Fibroblast of villous mesenchyme (primary cell): ENCODE results near the gene PTPRB. TPM values are rescaled to one million over a fixed set of nuclear protein-coding genes. Genes with fewer than 3 reads are reported as not detected.

ENCODE experiments used
- DNase-seq: peaks from one replicate; pipeline ENCODE4 v3.0.0-alpha.2; 2010; ENCODE audit warnings: low read depth
- H3K4me3 ChIP-seq: 2 replicates; pipeline ENCODE4 v1.5.1; 2011; ENCODE audit warnings: low read depth, mild to moderate bottlenecking, low read length
- total RNA-seq: library from RNA; depleted of rRNA; stranded (reverse); fragments of >200 nt; gene quantifications from 2 replicates; pipeline ENCODE4 v1.2.3, GENCODE V29; 2012
- TF ChIP-seq, protein P1 (sequence below): IDR thresholded peaks from 2 replicates; pipeline ENCODE4 v1.5.1; 2012; ENCODE audit warnings: low read depth, mild to moderate bottlenecking, low read length; ENCODE audit not compliant: insufficient read depth

PTPRB gene
- total RNA-seq = 0.43 and 0.97 TPM in 2 replicates

DNA sequence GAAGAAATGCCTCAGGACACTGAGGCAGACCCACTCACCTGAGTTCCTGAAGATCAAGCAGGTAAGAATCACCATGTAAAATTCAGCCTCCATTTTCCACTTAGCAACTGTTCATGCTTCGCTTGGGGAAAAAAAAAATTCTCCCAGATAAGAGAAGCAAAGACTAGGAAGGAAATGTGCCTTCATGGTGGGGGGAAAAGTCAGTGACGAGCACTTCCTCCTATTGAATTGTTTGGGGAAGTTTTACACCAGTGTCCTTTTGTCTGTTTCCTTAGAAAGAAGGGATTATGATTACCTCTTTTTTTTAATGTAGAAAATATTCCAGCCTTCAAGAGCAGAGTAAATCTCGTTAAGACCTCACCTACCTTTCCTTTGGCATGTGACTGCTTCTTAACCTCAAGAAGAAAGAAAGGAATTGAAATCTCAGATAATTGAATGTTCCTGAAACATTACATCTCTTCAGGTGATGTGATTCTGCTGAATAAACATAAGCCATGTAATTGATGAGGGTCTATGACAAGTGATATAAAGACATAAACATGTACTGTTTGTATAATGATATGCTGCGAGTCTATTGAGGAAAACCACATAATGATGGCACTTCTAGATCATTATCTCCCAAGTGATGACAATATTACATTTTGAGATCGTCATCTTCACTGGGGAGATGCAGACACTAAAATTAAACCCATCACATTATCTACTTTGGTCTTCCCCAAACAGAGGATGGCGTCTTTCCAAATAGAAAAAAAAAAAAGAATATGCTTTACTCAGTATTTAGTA lies at the start of gene PTPRB:
Gene PTPRB (minus strand): TSS at position 127 of the 783 bp plus-strand sequence. CDS start 34 bp downstream, at position 93.
- TF ChIP-seq, protein P1, sequence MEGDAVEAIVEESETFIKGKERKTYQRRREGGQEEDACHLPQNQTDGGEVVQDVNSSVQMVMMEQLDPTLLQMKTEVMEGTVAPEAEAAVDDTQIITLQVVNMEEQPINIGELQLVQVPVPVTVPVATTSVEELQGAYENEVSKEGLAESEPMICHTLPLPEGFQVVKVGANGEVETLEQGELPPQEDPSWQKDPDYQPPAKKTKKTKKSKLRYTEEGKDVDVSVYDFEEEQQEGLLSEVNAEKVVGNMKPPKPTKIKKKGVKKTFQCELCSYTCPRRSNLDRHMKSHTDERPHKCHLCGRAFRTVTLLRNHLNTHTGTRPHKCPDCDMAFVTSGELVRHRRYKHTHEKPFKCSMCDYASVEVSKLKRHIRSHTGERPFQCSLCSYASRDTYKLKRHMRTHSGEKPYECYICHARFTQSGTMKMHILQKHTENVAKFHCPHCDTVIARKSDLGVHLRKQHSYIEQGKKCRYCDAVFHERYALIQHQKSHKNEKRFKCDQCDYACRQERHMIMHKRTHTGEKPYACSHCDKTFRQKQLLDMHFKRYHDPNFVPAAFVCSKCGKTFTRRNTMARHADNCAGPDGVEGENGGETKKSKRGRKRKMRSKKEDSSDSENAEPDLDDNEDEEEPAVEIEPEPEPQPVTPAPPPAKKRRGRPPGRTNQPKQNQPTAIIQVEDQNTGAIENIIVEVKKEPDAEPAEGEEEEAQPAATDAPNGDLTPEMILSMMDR = no peak
- DNase-seq = no peak
- H3K4me3 ChIP-seq = no peak within 1 kb of the TSS

DNA sequence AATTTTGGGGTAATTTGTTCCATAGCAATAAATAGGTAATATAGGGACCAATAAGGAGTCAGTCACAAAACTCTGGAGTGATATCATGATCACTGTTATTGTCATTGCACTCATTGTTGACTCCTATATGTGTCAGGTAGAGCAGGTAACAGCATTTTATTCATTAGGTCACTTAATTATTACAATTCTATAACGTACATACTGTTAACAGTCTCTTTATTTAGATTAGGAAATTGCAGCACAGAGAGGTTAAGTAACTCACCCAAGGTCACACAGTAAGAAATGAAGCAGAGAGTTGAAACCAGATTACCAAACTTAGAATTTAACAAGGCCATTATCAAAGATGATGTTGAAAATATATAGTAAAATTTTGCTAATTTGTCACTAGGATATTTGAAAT lies 49.7 kb upstream of the PTPRB start:
- H3K4me3 ChIP-seq = no peak overlapping the region
- TF ChIP-seq, protein P1 = no peak
- no peak for DNase-seq

DNA sequence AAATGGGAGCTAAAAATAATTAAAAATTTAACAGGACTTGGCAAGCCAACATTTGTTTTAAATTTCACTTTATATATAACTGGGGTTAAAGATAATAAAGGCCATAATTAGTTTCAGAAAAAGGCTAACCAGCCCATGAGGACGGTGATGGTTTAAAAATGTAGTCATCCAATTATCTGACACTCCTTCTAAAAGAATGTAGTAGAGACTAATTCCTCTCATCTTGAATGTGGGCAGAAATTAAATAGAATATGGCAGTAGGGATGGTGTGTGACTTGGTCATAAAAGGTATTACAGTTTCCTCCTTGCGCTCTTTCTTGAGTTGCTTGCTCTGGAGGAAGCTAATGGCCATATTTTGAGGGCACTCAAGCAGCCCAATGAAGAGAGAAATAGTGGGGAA lies 49.1 kb upstream of the PTPRB start:
- no peak for DNase-seq
- TF ChIP-seq, protein P1 = no peak
- no peak overlapping the region for H3K4me3 ChIP-seq

DNA sequence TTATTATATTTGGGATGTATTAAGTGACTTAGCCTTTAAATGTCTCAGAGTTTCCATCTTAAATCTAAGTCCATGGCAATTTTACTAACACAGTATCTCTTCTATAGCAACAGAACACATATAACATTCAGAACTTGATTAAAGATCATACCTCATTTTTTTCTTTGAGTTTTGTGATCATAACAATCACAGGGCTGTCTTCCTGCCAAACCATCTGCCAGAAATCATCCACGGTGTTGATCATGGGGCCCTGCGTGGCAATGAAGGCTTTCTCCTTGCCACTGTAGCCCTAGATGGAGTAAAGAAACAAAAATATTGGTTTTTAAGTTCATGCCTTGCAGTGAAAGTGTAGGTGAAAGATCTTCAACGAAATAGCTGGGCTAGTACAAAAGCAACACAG lies 46.7 kb upstream of the PTPRB start:
- TF ChIP-seq, protein P1 = no peak
- no peak overlapping the region for H3K4me3 ChIP-seq
- DNase-seq = no peak

DNA sequence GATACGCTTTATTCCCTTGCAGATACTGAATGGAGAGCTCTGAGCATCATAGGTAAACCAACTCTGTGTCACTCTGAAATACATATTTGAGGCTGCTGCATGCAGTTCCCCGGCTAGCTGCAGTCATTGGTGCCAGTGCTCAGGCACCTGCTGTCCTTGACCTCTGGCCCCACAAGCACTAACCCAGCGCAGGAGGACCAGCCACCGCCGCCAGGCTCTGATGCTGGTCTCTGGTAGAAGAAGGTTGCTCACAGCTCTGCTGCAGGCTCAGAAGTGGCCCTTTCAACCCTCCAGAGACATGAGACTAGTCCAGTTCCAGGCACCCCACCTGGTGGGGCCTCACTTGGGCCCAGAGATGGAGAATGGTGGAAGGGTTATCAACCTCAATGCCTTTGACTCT lies 34.5 kb upstream of the PTPRB start:
- H3K4me3 ChIP-seq = no peak overlapping the region
- no peak for DNase-seq
- TF ChIP-seq, protein P1 = no peak

DNA sequence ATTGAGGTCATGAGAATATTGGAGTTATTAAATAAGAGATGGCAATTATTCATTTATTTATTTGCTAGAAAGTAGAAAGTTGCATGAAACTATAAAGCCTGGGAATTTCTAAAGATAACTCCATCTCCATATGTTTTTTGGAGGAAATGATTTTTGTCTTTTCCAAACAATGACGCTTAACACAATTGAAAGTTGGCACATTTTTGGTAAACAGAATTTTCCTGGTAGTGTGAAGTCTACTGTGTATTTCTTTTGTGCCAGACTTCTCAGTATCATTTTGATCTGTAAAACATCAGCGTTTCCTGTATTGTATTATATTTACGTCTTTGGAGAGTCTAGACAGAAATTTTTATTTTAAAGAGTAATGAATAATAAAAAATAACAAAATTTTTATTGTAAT lies 33.7 kb upstream of the PTPRB start:
- TF ChIP-seq, protein P1 = no peak
- no peak for DNase-seq
- no peak overlapping the region for H3K4me3 ChIP-seq

DNA sequence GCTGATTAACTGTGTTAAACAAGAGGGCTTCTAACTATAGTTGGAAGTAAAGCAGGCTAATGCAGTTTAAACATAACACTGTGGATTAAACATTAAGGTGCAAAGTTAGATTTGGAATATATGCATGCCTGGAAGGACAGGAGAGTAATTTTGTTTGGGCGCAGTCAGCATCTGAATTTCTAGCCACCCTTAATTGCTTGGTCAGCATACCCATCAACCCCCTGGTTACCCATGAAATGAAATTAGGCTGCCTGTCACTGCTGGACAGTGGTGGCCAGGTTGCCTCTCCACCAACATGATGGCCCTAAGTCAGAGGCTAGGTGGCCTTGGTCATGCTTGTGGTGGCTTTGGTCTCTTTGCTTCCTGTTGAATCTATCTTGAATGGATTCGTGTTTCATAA lies 30.0 kb upstream of the PTPRB start:
- TF ChIP-seq, protein P1 = no peak
- no peak overlapping the region for H3K4me3 ChIP-seq
- DNase-seq = no peak
